IMR-90 (cell line): Measurements from ENCODE around the gene MRPS16. TPM values are rescaled to one million over a fixed set of nuclear protein-coding genes. Genes with fewer than 3 reads are reported as not detected.

Experiments
- ATAC-seq: fragments of 200-7000 bp; cut with Tn5 transposase; 2 replicates; pipeline ENCODE4 v1.9.1; 2020; ENCODE audit warnings: low read depth, mild to moderate bottlenecking, moderate library complexity
- BruUV-seq: library from RNA; stranded (reverse); fragments of 400-500 nt; replicated peaks from 2 replicates; lab custom pipeline; 2021; lab: Mats Ljungman, UMichigan
- CTCF ChIA-PET: fragments of 300-600 bp; formaldehyde crosslinking; extraction: SDS; loops from one replicate; lab custom pipeline; 2021; ENCODE audit warnings: antibody characterized with exemption; lab: Yijun Ruan, JAX
- POLR2A ChIA-PET: fragments of 300-600 bp; sonication (Branson Sonifier 250); formaldehyde crosslinking; loops from one replicate; lab custom pipeline; 2022; ENCODE audit warnings: antibody characterized with exemption; ENCODE audit not compliant: unreplicated experiment; lab: Charles Lee
- DNase-seq: peaks from one replicate; pipeline ENCODE4 v3.0.0; 2013
- H2AFZ ChIP-seq: replicated peaks from 2 replicates; pipeline ENCODE3; 2013; ENCODE audit warnings: low read length, mild to moderate bottlenecking; ENCODE audit not compliant: poor library complexity
- H2AK5ac ChIP-seq: 2 replicates; pipeline ENCODE4 v1.6.1; 2013; ENCODE audit warnings: low read depth, low read length, inconsistent platforms
- H2AK9ac ChIP-seq: replicated peaks from 2 replicates; pipeline ENCODE3; 2013; ENCODE audit warnings: mild to moderate bottlenecking, low read depth, low read length, moderate library complexity; ENCODE audit not compliant: poor library complexity
- H2BK120ac ChIP-seq: 2 replicates; pipeline ENCODE4 v1.6.1; 2013; ENCODE audit warnings: low read depth, low read length, inconsistent platforms
- H2BK15ac ChIP-seq: 3 replicates; pipeline ENCODE4 v1.6.1; 2013; ENCODE audit warnings: low read depth, low read length, inconsistent platforms
- H2BK20ac ChIP-seq: 2 replicates; pipeline ENCODE4 v1.6.1; 2013; ENCODE audit warnings: low read depth, mild to moderate bottlenecking, inconsistent platforms, low read length, moderate library complexity
- H2BK5ac ChIP-seq: 2 replicates; pipeline ENCODE4 v1.6.1; 2013; ENCODE audit warnings: mild to moderate bottlenecking, low read depth, low read length, inconsistent platforms; ENCODE audit not compliant: poor library complexity, severe bottlenecking
- H3K14ac ChIP-seq: replicated peaks from 2 replicates; pipeline ENCODE4 v1.6.1; 2013; ENCODE audit warnings: low read depth, low read length, inconsistent platforms
- H3K18ac ChIP-seq: 2 replicates; pipeline ENCODE4 v1.6.1; 2013; ENCODE audit warnings: low read depth, low read length, control low read depth
- H3K23ac ChIP-seq: 2 replicates; pipeline ENCODE4 v1.6.1; 2013; ENCODE audit warnings: low read depth, low read length, inconsistent platforms
- H3K27ac ChIP-seq: 2 replicates; pipeline ENCODE4 v1.5.1; 2013; ENCODE audit warnings: mild to moderate bottlenecking, control low read depth, low read length; ENCODE audit not compliant: insufficient read depth
- H3K27me3 ChIP-seq: 2 replicates; pipeline ENCODE4 v1.6.1; 2013; ENCODE audit warnings: low read length; ENCODE audit not compliant: control insufficient read depth, insufficient read depth
- H3K36me3 ChIP-seq: 2 replicates; pipeline ENCODE4 v1.6.1; 2013; ENCODE audit warnings: low read length, mixed read lengths; ENCODE audit not compliant: control insufficient read depth, insufficient read depth
- H3K4ac ChIP-seq: 2 replicates; pipeline ENCODE4 v1.6.1; 2013; ENCODE audit warnings: low read depth, low read length, inconsistent platforms
- H3K4me1 ChIP-seq: 2 replicates; pipeline ENCODE4 v1.6.1; 2013; ENCODE audit warnings: low read length, mixed read lengths; ENCODE audit not compliant: control insufficient read depth, insufficient read depth
- H3K4me2 ChIP-seq: 2 replicates; pipeline ENCODE4 v1.6.1; 2013; ENCODE audit warnings: low read depth, mild to moderate bottlenecking, control low read depth, low read length, moderate library complexity
- H3K4me3 ChIP-seq: 2 replicates; pipeline ENCODE4 v1.5.1; 2013; ENCODE audit warnings: low read depth, mild to moderate bottlenecking, control low read depth, low read length, moderate library complexity; ENCODE audit not compliant: insufficient read depth
- H3K56ac ChIP-seq: 2 replicates; pipeline ENCODE4 v1.6.1; 2013; ENCODE audit warnings: low read length, inconsistent platforms; ENCODE audit not compliant: insufficient read depth; ENCODE audit errors: extremely low read depth
- H3K79me1 ChIP-seq, 2 experiments: 2 replicates each; pipeline ENCODE4 v1.6.1; 2013; ENCODE audit warnings: low read length in 2 of 2, inconsistent platforms in 1 of 2, low read depth in 1 of 2
- H3K9ac ChIP-seq: 2 replicates; pipeline ENCODE4 v1.6.1; 2013; ENCODE audit warnings: low read depth, low read length, control low read depth
- H3K9me1 ChIP-seq: 2 replicates; pipeline ENCODE4 v1.6.1; 2013; ENCODE audit warnings: low read length, inconsistent platforms; ENCODE audit not compliant: insufficient read depth
- H3K9me3 ChIP-seq: 2 replicates; pipeline ENCODE4 v1.6.1; 2013; ENCODE audit warnings: low read length; ENCODE audit not compliant: control insufficient read depth, insufficient read depth
- H4K20me1 ChIP-seq: 2 replicates; pipeline ENCODE4 v1.6.1; 2013; ENCODE audit warnings: low read length, inconsistent platforms; ENCODE audit not compliant: insufficient read depth
- H4K5ac ChIP-seq: 2 replicates; pipeline ENCODE4 v1.6.1; 2013; ENCODE audit warnings: mild to moderate bottlenecking, low read depth, low read length, control low read depth
- H4K8ac ChIP-seq, 2 experiments: 2 replicates each; pipeline ENCODE4 v1.6.1; 2013; ENCODE audit warnings: low read depth in 2 of 2, low read length in 2 of 2, control low read depth in 1 of 2, inconsistent platforms in 1 of 2
- H4K91ac ChIP-seq: 2 replicates; pipeline ENCODE4 v1.6.1; 2013; ENCODE audit warnings: low read depth, low read length, inconsistent platforms; ENCODE audit not compliant: insufficient read depth
- CEBPB ChIP-seq: IDR thresholded peaks from 2 replicates; pipeline ENCODE4 v1.6.1; 2012; ENCODE audit warnings: low read depth, low read length, improper control_type of control experiment
- MAFK ChIP-seq: IDR thresholded peaks from 2 replicates; pipeline ENCODE4 v1.6.1; 2012; ENCODE audit warnings: low read depth, low read length, improper control_type of control experiment
- MAZ ChIP-seq: IDR thresholded peaks from 2 replicates; pipeline ENCODE4 v1.6.1; 2012; ENCODE audit warnings: low read depth, mild to moderate bottlenecking, low read length, improper control_type of control experiment, moderate library complexity, borderline replicate concordance
- NFE2L2 ChIP-seq: fragments of 150-350 bp; IDR thresholded peaks from 2 replicates; pipeline ENCODE4 v1.6.1; 2016; ENCODE audit warnings: low read depth, mild to moderate bottlenecking, low read length
- POLR2A ChIP-seq: IDR thresholded peaks from 2 replicates; pipeline ENCODE4 v1.6.1; 2012; ENCODE audit warnings: mild to moderate bottlenecking, low read depth, low read length
- WGBS, 2 experiments: methylation state at CpG; one replicate each; pipeline versions ENCODE4 v1.1.5 to v1.1.7; 2013; ENCODE audit warnings: missing lambda C conversion rate in 2 of 2; ENCODE audit not compliant: insufficient read length in 1 of 2; ENCODE audit errors: extremely low coverage in 2 of 2; 5-methylcytosine and 5-hydroxymethylcytosine counted together
- dilution Hi-C: fragments of 300-500 bp; cut with HindIII; formaldehyde crosslinking; loops from one replicate; pipeline ENCODE4 v1.14.3; 2018; ENCODE audit warnings: low sequenced_read_pairs; ENCODE audit not compliant: unreplicated experiment
- in situ Hi-C: fragments of 300-500 bp; cut with MboI; formaldehyde crosslinking; loops from 3 replicates; pipeline ENCODE4 v1.14.3; 2019; ENCODE audit warnings: low sequenced_read_pairs, inconsistent platforms, mixed read lengths
- intact Hi-C: fragments of 100-400 bp; cut with micrococcal nuclease; formaldehyde crosslinking; loops from 2 replicates; pipeline ENCODE4 v1.10.0; 2022
- polyA plus RNA-seq, 3 experiments: library from polyadenylated mRNA; depleted of rRNA; stranded (reverse); fragments of >200 nt; gene quantifications; 2 replicates each; pipeline ENCODE4 v1.2.3, GENCODE V29; 2012; ENCODE audit warnings: low replicate concordance in 1 of 3
- total RNA-seq: library from RNA; depleted of rRNA; stranded (reverse); fragments of >200 nt; gene quantifications from 2 replicates; pipeline ENCODE4 v1.2.3, GENCODE V29; 2012

Gene MRPS16
- total and polyA plus RNA-seq, 2 of the 4 experiments (the other 2 are of a cell fraction) = 45.3 to 62.4 TPM

DNA sequence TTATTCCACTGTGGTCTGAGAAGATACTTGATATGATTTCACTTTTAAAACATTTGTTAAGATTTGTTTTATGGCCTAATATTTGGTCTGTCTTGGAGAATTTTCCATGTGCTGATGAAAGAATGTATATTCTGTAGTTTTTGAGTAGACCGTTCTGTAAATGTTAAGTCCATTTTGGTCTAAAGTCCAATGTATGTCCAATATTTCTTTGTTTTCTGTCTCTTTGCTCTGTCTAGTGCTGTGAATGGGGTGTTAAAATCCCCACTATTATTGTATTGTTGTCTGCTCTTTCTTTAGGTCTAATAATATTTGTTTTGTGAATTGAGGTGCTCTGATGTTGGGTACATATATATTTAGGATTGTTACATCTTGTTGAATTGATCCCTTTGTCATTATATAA, 36.7 kb downstream of the MRPS16 start:
- ChIA-PET POLR2A (no interaction called here), CTCF (no interaction called here)
- Histone ChIP-seq H2AK5ac (no peak overlapping the region), H2AK9ac (no peak overlapping the region), H3K4me1 (no peaks in the 10 kb centered on the region), H2BK120ac (no peak overlapping the region), H2BK15ac (no peak overlapping the region), H3K36me3 (peaks cover 16% of the 10 kb centered on the region), H3K4ac (no peak overlapping the region), H4K8ac (no peak overlapping the region), H3K14ac (no peak overlapping the region), H3K27ac (no peak overlapping the region), H3K9me3 (no peaks in the 10 kb centered on the region), H3K79me1 (no peaks in the 10 kb centered on the region; a peak in 2 of 4 replicates), H2BK20ac (no peak overlapping the region), H4K5ac (no peak overlapping the region), H3K56ac (no peak overlapping the region), H2AFZ (no peak overlapping the region), H2BK5ac (no peak overlapping the region), H3K4me2 (no peak overlapping the region), H3K18ac (no peak overlapping the region), H3K4me3 (no peak overlapping the region), H3K9me1 (0 out of 2 replicates have a peak, but pooled peaks cover 3% of the 10 kb centered on the region), H4K20me1 (no peaks in the 10 kb centered on the region; the same call in 1 of the 2 replicates), H3K9ac (no peak overlapping the region), H3K23ac (no peak overlapping the region), H4K91ac (no peak overlapping the region), H3K27me3 (no peaks in the 10 kb centered on the region)
- no peak for TF ChIP-seq MAZ
- no peak for TF ChIP-seq POLR2A
- no peak for TF ChIP-seq NFE2L2
- no peak for TF ChIP-seq CEBPB
- TF ChIP-seq MAFK = no peak
- in situ Hi-C loops (no loop called here), intact Hi-C loops (no loop called here), dilution Hi-C loops (no loop called here)
- no peak for DNase-seq
- ATAC-seq = no peak
- WGBS, 2 experiments = no CpG with 5 or more reads among the region's 1 CpG
- BruUV-seq = no TSS peak
